MM.1S (cell line): ENCODE data around the gene CABP5.

Source experiments
- CTCF ChIP-seq: fragments of 300-600 bp; sonication (generic); IDR thresholded peaks from 2 replicates; pipeline ENCODE4 v1.5.1; 2016; ENCODE audit warnings: antibody characterized with exemption, low read length, mixed read lengths
- EZH2 ChIP-seq: fragments of 300-600 bp; sonication (generic); optimal IDR thresholded peaks from 2 replicates; pipeline ENCODE3; 2017; ENCODE audit warnings: low read depth, mild to moderate bottlenecking, antibody characterized with exemption, low read length, mixed read lengths
- EZH2phosphoT487 ChIP-seq: fragments of 300-600 bp; sonication (generic); IDR thresholded peaks from 2 replicates; pipeline ENCODE4 v1.6.1; 2018; ENCODE audit warnings: antibody characterized with exemption, low read length

GRCh38 chr19:48053076-48053475 lies 9.2 kb upstream of the CABP5 start:
- no peak for TF ChIP-seq CTCF
- no peak for TF ChIP-seq EZH2phosphoT487
- no peak for TF ChIP-seq EZH2
